A204.1 (cell line): Measurements from ENCODE around the gene STMN3.

Experiments
- FAIRE-seq: peaks from 2 replicates; lab custom pipeline; 2012; peaks lifted over from hg19 to GRCh38; lab: Jason Lieb, UNC

STMN3 gene

GRCh38 chr20:63692436-63693082 lies 39.3 kb upstream of the STMN3 start:
- no peak for FAIRE-seq

DNA sequence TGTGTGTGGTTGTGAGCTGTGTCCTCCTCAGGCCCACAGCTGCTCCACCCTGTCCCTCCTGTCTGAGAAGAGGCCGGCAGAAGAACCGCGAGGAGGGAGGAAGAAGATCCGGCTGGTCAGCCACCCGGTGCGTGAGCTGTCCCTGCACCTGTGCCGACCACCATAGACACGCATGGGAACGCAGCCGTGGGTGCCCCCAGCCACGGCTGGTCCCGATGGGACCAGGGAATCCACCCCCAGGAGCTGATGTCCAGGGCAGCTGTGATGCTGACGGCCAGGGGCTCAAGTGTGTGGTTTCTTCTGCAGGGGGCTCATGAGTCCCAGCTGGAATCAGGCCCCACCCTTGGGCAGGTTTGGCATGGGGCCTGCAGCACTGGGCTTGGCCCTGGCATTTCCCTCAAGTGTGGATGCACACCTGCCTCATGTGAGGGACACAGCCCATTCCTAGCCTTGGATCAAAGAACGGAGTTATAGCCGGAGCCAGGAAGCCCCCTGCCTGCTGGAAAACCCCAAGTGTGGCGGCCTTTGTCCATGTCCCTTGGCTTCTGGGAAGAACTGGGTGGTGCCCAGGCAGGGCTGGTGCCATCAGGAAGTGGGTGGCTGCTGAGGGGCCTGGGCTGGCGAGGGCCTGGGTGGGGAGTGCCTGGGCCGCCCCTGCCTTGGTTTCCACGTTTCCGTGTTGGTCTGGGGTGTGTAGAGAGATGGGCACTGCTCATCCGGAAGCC lies 38.6 kb upstream of the STMN3 start:
- no peak for FAIRE-seq

GRCh38 chr20:63690898-63691710 lies 37.9 kb upstream of the STMN3 start:
- FAIRE-seq, result no peak

GRCh38 chr20:63690003-63690897 lies 37.0 kb upstream of the STMN3 start:
- no peak for FAIRE-seq

DNA sequence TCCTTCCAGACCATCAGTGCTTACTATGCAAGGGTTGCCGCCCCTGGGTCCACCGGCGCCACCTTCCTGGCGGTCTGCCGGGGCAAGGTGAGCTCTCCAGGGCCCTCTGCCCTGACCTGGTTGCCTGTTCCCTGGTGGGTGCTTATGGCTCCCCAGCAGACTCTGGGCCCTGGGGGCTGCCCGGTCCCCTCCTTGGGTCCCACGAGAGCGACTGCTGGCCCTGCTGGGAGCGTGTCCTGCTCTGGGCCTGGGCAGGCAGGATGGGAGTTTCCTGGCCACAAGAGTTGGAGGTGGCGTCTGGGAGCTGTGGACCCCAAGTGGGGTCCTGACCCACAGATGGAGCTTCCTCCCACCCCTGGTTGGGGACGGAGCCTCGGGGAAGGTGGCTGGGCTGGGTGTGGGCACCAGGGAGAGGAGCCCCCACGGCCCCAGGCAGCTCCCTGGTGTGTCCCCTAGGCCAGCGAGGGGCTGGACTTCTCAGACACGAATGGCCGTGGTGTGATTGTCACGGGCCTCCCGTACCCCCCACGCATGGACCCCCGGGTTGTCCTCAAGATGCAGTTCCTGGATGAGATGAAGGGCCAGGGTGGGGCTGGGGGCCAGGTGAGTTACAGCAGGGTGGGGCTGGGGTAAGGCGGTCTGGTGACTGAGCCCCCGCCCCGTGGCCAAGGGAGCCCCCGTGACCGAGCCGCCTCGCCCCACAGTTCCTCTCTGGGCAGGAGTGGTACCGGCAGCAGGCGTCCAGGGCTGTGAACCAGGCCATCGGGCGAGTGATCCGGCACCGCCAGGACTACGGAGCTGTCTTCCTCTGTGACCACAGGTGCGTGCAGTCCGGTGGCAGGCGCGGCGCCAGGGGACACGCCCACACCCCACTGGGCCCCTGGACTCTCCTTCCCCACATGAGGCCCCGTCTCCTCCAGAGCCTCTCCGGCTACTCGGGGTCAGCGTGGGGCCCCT lies 36.1 kb upstream of the STMN3 start:
- FAIRE-seq, result no peak

- FAIRE-seq, result no peak
Observed at GRCh38 chr20:63688228-63689045, 35.2 kb upstream of the STMN3 start.

DNA sequence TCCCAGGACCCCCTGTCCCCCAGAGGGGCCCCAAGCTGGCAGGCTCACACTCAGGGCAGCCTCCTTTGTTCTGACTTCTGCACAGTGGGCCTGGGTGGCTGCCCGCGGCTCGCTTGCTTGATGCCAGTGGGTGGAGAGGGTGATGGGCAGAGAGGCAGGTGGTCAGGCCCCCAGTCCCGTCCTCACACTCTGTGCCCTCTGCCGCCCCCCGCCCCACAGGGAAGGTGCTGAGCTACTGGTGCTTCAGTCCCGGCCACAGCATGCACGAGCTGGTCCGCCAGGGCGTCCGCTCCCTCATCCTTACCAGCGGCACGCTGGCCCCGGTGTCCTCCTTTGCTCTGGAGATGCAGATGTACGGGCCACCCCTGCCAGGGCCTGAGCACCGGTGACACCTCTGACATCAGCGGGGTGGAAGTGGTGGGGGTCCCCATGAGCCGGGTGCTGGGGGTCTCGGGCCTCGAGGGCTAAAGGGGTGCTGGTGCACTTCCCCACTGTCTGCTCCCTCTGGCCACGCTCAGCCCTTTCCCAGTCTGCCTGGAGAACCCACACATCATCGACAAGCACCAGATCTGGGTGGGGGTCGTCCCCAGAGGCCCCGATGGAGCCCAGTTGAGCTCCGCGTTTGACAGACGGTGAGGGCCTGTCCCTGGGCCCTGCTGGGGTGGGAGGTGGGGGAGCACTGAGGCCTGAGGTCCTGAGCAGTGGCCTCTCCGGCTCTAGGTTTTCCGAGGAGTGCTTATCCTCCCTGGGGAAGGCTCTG lies 34.4 kb upstream of the STMN3 start:
- no peak for FAIRE-seq

DNA sequence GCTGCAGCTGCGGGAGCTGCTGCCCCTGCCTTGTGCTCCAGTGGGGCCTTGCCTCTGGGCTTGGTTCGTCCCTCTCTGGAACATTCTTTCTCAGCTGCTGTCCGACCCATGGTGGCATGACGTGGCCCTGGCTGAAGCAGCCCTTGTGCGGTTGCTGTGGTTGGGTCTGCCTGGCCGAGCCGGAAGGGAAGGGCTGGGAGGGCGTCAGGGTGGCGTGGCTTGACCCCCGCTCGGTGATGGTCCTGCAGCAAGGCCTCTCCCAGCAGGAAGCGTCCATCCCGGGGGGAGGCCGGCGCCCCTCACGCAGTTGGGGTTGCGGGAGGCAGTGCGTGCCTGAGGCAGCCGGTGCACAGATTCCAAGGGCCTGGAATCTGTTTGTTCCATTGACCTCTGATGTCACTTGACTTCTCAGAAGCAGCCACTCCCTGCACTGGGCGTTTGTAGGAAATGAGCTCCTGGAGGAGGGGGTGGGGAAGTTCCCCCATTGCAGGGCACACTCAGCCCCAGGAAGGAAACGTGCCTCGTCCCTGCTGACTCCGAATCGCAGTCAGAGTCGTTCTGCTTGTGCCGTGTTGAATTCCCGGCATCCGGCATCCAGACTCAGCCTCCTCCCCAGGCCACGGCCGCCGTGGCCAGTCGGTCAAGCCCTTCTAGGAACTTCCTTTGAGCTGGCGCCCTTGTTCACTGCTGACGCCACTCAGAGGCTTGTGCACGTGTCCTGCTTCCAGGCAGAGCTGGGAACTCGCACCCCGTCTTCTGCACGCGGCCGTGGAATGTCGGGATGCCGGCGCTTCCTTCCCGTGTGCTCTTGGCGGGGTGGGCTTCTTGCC lies 33.5 kb upstream of the STMN3 start:
- no peak for FAIRE-seq

GRCh38 chr20:63686094-63686491 lies 32.9 kb upstream of the STMN3 start:
- no peak for FAIRE-seq

DNA sequence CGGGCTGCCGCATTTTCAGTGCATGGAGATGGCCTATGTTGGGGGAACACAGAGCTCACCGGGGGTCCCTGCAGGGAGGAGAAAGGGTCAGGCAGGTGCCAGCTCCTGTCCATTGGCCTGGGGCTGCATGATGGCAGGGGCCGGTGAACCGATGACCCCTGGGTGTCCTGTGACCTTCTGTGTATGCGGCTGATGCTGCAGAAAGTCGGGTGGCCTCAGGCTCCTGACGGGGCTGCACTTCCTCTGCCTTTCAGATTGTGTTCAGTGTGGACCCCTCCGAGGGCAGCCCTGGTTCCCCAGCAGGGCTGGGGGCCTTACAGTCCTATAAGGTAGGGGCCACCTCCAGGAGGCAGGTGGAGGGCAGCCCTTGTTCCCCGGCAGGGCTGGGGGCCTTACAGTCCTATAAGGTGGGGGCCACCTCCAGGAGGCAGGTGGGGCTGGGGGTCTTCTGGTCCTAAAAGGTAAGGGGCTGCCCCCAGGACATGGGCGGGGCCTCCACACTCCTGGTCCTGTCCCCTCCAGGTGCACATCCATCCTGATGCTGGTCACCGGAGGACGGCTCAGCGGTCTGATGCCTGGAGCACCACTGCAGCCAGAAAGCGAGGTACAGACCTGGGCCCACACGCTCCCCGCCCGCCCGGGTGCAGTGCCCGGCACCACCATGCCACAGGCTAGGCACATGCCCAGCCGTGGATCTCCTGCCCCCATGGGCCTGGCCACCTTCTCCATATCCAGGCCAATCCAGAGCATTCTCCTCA lies 32.2 kb upstream of the STMN3 start:
- no peak for FAIRE-seq

DNA sequence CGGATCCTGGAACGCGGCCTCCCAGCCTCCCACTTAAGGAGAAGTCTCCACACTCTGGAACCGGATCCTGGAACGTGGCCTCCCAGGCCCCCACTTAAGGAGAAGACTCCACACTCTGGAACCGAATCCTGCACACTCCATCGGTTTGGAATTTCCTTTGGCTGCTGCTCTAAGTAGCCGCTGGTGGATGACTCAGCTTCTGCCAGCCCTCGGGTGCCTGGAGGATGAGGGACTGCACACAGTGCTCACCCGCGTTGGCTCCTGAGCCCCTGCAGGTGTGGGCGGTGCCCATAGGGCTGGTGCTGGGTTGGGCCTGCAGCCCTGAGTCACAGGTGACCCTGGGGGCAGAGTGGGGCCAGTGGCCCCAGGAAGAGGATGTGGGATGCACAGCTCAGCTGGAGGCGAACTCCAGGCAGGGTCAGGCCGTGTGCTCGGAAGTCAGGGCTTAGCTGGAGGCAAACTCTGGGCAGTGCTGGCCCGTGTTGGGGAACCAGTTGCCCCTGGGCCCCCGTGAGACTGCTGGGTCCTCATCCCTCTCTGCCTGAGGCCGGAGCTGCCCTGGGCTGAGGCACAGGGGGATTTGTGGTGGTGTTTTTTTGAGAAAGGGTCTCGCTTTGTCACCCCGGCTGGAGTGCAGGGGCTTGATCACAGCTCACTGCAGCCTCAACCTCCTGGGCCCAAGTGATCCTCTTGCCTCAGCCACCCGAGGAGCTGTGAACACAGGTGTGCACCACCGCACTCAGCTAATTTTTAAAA lies 29.3 kb upstream of the STMN3 start:
- no peak for FAIRE-seq

DNA sequence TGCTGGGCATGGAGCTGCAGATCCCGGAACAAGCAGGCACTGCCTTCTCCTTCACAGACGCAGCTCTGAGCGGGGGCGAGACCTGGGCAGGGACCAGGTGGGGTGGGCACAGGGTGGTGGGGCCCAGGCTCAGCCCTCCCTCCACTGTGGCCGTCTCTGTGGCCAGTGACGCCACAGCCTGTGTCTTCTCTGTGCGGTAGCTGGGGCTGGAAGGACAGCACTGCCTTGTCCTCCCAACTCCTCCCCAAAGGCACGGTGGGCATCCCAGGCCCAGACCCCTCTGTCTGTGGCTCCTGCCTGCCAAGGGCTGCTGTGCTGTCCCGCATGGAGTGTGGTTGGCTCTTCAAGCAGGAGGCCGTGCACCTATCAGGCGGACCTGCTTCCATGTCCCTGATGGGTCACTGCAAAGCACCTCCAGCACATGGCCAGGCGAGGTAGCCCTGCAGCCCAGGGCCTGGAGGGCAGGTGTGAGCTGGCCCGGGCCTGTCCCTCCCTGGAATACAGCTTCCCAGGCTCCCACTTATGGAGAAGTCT lies 28.5 kb upstream of the STMN3 start:
- no peak for FAIRE-seq

GRCh38 chr20:63680857-63681608 lies 27.8 kb upstream of the STMN3 start:
- FAIRE-seq, result no peak

DNA sequence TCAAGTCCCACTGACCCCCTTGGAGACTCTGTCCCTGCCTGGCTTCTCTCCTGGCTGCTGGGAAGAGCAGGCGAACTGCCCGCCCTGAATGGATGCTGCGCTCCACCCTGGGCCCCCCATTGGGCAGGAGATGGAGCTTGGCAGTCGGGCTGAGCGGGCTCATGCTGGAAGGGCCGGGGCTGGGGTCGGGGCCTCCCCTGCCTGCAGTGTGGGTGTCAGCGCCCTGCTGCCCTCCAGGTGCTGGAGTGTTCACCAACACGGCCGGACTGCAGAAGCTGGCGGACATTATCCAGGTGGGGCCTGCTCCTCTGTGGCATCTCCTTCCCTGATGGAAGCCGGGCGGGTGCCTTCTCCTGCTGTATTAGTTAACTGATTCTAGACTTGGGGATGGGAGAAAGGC lies 27.2 kb upstream of the STMN3 start:
- FAIRE-seq, result no peak

DNA sequence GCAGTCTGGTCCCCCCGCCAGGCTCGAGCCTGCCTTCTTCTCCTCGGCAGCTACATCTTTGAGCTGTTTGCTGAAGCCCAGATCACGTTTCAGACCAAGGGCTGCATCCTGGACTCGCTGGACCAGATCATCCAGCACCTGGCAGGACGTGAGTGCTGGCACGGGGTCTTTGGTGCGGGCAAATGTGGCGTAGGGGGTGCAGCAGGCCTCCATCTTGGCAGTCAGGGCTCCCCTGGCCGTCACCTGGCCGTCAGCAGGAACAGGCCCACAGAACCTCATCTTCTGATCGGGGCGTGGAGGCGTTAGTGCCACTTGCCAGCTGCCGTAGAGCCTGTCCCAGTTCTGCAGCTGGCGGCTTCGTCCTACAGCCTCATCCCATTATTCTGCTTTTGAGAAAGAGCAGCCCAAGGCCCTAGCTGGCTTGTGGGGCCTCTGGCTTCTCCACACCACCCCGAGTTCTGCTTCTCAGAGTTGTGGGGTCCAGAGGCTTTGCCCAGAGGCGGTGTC lies 26.6 kb upstream of the STMN3 start:
- FAIRE-seq, result no peak
